NCI-H128 (cell line): Measurements from ENCODE around the gene PDLIM4.

Experiments
- DNase-seq: peaks from one replicate; lab custom pipeline; 2025; ENCODE audit not compliant: unreplicated experiment; lab: John Stamatoyannopoulos, UW

PDLIM4 gene

GRCh38 chr5:132281856-132282614 is 24.5 kb downstream of the PDLIM4 start:
- no peak for DNase-seq

DNA sequence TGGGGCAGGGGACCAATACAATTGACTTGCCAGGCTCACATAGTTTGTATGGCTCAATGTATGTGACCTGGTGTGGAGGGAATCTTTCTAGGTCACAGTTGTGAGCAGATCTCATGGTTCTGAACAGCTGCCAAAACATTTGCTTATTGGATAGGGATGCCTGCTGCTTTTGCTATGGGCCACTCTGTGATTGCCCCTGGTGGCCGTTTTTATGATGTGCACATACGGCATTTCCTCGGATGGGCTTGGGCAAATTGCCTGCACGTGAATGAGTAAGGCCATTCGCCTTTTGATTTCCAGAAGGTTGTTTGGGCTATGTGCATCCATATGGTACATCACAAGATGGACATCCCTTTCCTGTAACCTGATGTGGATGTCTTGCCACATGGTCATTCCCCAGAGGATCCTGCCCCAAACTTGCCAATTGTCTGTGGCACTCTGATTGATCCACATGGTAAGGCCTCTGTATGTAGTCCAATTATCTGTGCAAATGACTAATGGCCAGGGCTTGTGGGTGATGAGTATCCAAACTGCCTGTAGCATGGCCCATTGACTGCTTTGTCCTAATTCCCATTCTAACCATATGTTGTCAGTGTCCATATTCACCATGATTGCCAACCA is 26.0 kb downstream of the PDLIM4 start:
- no peak for DNase-seq

DNA sequence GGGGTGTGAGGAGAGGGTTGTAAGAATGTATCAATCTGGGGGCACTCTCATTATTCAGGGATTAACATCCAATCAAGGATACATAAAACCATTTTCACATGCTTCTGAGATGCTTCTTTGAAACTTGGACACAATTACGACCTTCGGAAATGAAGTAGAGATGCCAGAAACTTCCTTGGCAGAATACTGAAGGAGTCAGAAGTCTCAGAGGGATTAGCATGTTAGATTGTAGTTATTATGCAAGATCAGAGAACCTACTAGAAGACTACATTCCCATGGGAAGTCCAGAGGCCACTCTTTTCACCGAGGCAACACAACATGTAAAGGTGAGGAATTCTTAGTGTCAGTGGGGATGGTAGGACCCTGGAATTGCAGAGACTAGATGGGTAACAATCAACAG is 31.6 kb downstream of the PDLIM4 start:
- no peak for DNase-seq

GRCh38 chr5:132291026-132291425 is 33.5 kb downstream of the PDLIM4 start:
- DNase-seq = no peak

- DNase-seq = peak; percentile 62
Observed at GRCh38 chr5:132293066-132293991, 35.8 kb downstream of the PDLIM4 start.

- peak; percentile 52 for DNase-seq
Observed at GRCh38 chr5:132293992-132294727, 36.7 kb downstream of the PDLIM4 start, which contains the start of gene SLC22A4. SLC22A4 (plus strand) TSS chr5:132294394; CDS start chr5:132294617, 223 bp downstream.

DNA sequence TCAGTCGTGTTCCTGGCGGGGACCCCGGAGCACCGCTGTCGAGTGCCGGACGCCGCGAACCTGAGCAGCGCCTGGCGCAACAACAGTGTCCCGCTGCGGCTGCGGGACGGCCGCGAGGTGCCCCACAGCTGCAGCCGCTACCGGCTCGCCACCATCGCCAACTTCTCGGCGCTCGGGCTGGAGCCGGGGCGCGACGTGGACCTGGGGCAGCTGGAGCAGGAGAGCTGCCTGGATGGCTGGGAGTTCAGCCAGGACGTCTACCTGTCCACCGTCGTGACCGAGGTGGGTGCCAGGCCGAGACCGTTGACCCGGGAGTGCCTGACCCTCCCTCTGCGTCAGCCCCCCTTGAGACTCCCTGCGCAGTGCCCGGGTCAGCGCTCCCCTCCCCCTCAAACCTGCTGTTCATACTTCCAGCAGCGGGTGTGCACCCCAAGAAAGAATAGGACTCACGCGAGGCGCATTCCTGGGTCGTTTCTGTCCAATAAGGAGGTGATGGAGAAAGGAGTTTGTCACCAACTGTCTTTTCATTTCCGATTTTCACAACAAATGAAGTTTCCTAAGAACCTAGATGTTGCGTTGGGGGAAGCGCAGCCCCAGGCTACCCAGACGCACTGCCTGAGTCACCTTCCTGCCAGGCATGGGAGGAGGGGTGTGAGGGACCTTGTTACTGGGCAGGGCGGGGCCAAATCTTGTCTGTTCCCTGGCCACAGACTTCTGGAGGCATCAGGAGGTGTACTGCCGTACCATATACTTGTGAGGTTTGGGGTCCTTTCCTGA is 37.4 kb downstream of the PDLIM4 start:
- no peak for DNase-seq

- no peak for DNase-seq
Observed at GRCh38 chr5:132295505-132296411, 38.3 kb downstream of the PDLIM4 start.

- no peak for DNase-seq
Observed at GRCh38 chr5:132296412-132297016, 39.0 kb downstream of the PDLIM4 start.

- DNase-seq = no peak
Observed at GRCh38 chr5:132297211-132297940, 39.9 kb downstream of the PDLIM4 start.

DNA sequence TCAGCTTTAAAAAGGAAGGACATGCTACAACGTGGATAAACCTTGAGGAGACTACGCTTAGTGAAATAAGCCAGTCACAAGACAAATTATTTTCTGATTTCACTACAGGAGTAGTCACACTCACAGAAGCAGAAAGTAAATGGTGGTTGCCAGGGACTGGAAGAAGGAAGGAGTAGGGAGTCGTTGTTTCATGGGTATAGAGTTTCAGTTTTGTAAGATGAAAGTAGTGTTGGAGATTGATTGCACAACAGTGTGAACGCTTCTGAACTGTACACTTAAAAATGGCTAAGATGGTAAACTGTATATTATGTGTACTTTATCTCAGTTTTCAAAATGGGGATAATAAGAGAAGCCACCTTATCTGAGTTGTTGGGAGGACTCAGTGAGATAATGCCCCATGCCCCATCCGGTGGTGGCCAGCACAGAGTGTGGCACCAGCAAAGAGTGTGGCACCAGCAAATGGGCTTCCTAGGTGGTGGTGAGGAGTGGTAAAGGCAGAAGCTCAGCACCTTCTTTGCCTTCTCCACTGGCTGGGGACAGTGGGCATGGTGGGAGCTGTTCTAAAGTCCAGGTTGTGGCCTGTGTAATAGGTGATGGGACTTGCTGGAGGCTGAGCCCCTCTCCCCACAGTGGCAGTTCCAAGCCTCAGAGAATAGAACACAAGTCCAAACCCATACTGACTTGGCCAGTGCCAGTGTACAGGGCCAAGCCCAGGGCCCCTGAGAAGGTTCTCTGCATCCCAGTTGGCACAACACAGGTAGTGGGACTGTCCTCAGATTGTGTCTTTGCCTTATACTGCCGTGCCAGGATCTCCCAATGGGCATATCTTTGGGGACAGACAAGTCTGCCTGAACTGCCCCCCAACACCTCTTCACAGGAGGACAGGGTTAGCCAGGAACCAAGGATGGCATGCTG is 41.1 kb downstream of the PDLIM4 start:
- no peak for DNase-seq

GRCh38 chr5:132299917-132300316 is 42.4 kb downstream of the PDLIM4 start:
- no peak for DNase-seq

DNA sequence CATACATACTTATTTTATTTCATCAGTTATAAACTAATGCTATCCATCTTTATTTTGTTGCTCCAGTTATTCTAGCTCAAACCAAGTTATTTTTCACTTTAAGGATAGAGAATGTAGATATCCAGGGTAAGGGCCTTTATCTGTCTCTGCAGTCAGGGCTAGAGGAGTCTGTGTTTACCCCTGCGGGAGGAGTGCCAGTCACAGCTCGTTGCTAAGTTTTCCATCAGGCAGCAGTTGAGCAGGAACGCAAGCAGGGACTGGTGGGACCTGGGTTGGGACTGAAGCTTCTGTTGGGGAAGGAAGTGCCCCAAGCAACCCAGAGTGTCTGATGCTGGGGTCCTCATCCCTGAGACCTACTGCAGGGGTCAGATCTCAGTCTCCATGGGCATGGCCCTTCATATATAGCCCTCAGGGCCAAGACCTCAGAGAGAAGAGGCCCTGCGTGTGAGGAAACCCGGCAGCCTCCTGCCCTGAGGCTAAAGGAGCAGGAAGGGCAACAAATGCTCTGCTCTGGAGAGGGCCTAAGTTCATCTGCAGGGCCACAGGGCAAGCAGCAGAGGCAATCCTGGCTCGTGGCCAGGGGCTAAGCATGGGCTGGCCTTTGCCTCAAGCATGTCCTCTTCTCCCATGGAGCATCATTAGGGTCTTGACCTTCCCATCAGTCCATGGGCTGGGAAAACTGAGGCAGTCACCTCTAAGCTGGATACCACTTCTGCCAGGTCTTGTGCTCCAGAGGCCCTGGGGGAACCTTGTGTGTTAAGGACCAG is 43.3 kb downstream of the PDLIM4 start:
- no peak for DNase-seq

- DNase-seq = no peak
Observed at GRCh38 chr5:132301344-132302271, 44.1 kb downstream of the PDLIM4 start.

GRCh38 chr5:132302413-132302812 is 44.9 kb downstream of the PDLIM4 start:
- DNase-seq = no peak
